NCI-H524 (cell line): ENCODE measurements around the gene SKAP1.
A peak's percentile ranks its signal among the peaks of the same experiment; 100 is the strongest.

Source experiments
- DNase-seq, 2 experiments: peaks; one replicate each; lab custom pipeline; 2025; lab: John Stamatoyannopoulos, UW

The SKAP1 gene

DNA sequence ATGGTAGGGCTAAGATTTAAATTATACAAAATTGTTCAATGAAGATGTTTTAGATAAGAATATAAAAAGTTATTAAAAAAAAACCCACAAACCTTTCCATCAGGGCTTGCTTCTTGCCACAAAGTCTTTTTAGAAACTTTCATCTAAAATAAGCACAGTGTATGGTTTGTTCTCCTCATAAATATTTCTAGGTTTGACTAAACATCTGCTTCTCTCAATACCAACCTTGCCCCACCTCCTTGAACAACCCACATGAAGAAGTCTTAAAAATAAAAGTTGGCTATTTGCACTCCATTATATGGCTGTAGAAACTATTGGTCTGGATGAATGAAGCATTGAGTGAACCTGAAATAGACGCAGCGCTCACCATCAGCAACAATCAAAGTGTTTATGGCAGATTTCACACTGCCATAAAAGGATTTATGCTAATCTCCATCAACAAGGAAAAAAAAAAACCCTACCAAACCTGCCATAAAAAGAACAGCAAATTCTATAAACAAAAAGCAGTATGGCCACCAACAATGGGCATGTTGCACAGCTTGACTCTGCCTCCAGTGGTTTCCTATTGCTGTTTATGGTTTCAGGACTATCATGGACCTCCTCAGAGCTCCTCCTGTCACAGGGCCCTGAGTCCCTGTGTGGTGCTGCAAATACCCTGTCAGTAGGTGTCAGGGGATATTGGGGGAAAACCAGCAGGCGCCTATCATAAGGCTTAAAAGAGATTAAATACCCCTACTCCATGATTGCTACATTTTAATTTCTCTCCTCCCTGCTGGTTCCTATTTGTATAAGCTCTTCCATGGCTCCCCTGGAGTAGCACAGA, 284.8 kb downstream of the SKAP1 start:
- DNase-seq = peak in 1 of 2 experiments; percentile 15

DNA sequence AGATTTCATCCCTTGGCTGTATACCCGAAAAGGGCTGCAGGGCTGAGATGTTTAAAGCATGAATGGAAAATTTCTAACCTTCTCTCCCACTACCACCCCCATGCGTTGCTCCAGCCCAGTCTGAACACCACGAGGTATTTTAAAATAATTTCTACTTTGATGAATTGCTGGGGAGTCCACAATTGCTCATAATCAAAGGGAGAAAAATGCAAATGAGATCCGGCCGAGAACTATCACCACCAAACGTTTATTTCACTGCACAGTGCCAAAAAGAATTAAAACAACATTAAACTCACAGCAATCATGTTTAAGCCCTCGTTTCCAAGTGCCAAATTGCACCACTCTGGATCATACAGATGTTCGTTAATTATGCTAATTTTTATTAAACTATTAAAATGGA, 285.8 kb downstream of the SKAP1 start:
- DNase-seq = no peak

DNA sequence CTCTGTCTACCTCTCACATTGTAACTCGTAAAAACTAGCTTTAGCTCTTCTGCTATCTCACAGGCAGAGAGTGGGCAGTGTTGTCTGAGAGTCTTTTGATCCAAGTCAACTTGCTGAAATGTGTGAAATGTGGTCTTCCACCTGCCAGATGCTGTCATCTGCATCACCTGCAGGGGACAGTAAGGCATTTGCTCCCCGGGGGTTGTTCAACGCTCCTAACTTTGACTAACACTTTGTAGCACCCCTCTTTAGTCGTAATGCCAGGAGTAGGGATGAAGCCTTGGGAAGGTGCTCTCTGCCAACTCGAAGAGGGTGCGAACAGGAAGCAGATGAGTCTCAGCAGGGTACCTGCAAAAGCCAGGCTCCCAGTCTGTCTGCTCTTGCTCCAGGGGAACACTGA, 286.4 kb downstream of the SKAP1 start:
- DNase-seq = no peak

DNA sequence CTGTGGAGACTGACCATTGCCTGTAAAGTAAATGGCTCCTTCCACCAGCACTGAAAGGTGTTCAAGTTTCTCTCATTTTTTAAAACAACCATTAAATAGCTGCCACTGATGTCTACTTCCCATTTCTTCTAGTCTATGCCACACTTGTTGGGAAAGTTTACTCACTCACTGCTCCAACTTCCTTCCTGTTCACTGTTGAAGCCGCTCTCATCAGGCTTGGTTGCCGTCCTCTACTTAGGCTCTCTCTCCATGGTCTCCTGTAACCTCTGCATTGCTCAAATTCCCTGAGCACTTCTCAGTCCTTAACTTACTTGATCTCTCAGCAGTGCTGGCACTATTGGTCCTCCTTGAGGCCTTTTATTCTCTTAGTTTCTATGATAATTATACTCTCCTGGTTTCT, 290.1 kb downstream of the SKAP1 start:
- DNase-seq = no peak

DNA sequence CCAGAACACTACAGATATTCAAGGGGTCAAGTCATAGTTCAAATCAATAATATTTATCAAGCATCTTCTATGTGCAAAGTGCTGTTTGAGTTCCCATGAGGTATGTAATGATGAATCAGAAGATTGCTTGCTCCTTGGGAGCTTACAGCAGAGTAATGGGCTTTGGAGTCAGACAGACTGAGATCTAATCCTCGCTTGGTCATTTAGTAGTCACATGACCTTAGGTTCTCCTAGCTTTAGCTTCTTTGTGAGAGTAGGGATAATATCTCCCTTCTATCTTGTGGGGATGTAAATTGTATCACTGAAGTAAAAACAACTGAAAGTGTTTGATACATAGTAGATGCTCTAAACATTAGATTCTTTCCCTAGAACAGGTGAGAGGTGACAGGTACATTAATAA, 292.4 kb downstream of the SKAP1 start:
- DNase-seq = peak in 1 of 2 experiments; percentile 20

DNA sequence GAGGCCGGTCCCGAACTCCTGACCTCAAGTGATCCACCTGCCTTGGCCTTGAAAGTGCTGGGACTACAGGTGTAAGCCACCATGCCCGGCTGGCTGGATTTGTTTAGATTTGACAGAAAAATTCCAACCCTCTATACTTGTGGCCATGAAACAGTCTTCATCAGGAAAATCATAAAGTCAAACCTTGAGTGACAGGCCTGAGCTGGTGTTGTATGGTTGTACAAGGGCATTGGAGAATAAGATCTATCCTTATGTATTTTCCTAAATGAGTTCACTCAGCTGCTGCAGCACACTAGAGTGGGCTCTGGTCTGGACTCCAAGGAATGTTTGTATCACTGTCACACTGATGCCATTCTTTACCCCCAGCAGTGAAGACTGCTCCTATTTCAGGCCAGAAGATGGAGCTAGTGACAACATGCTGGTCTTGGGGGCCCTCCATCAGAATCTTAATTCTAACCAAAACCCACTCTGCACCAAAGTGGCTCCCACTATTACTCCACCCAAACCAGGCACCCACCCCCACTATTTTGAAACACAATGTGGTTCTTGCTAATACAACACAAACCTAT, 295.0 kb downstream of the SKAP1 start:
- peak in 1 of 2 experiments; percentile 25 for DNase-seq

DNA sequence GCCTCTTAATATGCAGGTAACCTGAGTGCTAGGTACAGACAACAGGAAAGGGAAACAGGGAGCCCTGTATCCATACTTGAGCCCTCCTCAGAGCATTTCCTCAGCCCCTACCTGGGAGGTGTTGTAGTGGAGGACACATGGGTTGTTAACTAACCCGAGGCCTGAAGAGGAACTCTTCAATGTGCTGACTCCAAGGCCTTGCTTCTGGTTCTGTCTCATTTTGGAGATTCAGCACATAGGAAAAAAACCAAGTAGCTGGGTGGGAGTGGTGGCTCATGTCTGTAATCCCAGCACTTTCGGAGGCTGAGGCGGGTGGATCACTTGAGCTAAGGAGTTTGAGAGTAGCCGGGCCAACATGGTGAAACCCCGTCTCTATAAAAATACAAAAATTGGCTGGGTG, 297.6 kb downstream of the SKAP1 start:
- DNase-seq = no peak

DNA sequence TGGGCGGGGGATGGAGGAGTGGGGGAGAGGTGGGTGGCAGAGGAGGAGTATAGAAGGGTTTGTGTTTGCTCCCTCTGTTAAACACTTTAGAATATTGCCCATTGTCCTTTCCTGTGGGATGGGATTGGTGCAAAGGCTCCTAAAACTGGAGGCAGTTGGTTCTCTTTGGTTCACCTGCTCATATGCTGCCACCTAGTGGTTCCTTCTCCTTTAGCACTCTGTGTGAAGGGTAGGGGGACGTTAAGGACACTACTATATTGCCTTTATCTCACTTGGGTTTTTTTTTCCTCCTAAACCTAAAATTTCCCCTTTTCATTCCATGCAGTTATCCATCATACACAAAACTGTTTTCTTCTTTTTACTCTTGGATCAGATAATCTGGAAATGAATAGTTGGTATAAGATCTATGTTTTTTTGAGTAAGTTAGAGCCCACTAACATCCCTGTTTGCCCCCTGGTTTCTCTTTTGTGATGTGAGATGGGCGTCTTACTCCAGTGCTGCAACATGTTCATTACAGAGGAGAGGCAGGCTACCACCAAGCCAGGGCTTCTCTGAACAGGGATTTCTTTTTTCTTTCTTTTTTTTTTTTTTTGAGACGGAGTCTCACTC, 298.7 kb downstream of the SKAP1 start:
- DNase-seq = peak; percentile 85 to 86

DNA sequence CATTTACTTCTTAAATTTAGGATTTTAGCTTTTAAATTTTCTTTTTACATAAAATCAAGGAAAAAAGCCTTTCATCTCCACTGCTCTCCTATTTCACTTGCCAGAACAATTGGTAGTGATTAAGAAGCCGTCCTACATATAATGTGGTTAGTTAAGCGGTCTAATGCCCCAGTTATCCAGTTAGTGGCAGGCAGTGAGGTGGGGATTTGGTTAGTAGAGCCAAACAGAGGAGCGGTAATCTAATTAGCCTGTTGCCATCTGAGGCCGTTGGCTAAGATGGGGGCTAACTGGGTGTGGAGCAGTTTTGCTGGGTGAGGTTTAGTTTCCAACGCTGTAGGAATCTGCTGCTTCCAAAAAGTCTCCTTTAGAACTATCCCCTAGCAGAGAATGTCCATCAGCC, 300.0 kb downstream of the SKAP1 start:
- DNase-seq = peak; percentile 63 to 81

DNA sequence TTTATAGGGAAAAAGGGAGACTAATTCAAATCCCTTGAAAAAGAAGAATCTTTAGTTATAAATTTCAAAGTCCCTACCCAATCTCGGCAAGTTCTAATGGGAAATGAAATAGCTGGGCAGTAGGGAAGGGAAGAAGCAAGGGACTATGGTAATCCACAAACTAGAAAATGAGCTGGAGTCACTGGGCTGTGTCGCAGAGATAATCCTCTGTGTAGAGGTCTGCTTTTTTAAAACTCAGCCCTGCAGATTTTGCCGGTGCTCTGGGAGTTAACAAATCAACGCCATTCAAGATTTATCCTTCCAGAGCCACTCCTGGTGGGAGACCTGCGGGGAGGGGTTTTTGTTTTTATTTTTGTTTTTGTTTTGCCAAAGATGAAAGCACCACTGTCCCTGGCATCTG, 301.6 kb downstream of the SKAP1 start:
- DNase-seq = peak; percentile 35 to 73

DNA sequence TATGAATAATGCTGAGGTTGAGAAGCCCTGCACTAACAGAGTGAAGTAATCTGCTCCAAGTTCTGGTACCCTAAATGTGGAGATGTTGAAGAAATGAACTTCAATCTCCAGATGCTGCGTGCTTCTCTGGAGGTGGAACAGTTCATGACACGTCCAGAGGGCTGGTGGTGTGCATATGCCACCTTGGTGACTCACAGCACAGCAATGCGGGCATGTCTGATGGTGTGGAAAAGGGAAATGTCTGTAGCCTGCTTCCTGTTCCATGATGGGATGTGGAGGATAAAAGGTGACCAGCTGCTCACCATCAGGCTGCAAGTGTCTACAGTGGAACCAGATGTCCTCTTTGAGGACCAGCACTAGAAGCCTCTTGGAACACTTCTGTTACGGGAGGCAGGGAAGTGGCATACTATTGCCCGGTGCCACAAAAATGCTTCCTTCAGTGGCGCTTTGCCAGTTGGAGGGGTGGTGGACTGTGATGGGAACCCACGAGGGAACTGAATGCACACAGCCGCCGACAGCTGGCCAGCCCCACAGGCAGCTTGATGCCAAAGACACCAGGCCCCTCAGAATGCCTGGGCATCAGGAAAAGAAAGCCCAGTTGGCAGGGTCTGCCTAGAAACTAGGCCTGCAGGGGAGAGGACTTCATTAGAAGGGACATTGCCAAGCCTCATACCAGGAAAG, 302.5 kb downstream of the SKAP1 start:
- DNase-seq = peak; percentile 92 to 93

DNA sequence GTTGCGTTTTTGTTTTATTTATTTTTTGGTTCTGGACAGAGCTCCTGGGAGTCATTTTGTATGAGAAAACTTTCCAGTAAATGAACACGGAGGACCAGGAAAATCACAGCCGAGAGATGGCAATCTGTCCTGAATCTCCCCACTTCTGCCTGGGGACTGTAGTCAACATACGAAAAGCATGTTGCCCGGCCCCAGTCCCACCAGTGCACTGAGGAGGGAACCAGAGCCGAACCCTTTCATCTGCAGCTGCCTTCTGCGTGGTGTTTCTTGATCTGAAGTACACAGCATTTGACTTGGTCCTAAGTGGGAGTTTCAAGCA, 303.5 kb downstream of the SKAP1 start:
- no peak for DNase-seq

DNA sequence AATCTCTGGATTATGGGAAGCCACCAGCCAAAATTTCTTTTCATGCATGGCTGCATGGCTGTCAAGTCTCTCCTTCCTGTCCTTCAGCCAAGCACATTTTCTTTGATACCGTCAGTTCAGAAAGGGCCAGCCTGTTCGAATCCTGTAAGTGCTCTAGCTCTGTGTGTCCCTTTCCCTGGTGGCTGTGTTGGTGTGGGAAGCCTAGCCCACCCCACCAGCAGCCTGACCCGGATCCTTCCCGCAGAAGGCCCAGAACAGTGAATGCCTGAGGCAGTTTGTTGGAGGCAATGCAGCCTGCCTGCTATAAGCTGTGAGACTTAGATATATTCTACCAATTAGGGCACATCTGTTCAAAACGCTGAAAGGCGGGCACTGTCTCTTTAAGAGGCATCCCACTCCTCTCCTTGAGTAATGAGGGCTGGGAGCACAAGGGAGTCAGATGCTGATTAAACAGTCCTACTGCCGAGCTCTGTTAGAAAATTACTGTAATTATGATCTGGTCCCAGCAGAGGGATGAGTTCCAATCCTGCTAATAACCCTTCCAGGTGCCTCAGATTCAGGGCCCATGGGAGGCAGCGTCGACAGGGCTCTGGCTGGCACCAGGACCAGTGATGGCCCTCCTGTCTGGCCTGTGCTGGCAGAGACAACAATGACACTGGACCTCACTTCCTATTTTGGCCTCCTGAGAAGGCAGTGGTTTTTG, 304.0 kb downstream of the SKAP1 start:
- peak in 1 of 2 experiments; percentile 45 for DNase-seq

DNA sequence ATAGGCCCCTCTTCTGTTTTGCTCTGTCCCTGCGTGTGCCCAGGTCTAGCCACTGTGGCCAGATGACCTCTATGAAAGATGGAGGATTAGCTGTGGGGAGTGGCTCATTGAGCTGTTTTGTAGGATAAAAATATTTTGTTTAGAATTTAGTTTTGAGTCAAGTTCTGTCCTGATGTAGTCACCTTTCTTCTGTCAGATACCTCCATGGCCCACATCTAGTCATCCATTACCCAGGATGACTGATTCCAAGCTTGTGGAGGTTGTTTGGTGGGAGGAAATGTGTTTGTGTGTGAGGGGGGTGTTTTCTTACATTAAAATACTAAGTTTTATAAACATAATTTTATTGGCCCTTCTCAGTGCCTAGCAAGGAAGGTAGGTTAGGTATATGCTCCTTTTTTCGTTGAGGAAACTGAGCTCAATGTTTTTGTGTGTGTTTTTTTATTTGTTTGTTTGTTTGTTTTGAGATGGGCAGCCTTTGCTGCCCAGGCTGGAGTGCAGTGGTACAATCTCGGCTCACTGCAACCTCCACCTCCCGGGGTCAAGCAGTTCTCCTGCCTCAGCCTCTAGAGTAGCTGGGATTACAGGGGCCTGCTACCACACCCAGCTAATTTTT, 306.1 kb downstream of the SKAP1 start:
- DNase-seq = no peak

DNA sequence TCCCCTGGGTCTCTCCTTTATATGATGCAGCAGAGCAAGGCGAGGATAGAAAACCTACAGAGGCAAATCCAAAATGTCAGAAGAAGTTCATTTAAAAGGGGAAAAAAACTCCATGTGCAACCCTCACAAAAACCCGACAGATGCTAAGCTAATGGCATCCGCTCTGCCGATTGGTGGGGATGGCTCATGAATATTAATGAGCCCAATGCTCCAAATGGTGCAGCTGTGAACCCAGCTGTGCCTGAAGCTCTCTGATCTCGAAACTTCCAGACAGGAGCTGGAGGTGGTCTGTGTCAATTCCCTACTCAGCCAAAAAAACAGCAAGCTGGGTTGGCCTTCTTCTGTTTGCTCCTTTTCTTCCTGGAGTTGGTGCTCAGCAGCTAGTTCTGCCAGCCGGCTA, 306.9 kb downstream of the SKAP1 start:
- DNase-seq = peak; percentile 76 to 94

DNA sequence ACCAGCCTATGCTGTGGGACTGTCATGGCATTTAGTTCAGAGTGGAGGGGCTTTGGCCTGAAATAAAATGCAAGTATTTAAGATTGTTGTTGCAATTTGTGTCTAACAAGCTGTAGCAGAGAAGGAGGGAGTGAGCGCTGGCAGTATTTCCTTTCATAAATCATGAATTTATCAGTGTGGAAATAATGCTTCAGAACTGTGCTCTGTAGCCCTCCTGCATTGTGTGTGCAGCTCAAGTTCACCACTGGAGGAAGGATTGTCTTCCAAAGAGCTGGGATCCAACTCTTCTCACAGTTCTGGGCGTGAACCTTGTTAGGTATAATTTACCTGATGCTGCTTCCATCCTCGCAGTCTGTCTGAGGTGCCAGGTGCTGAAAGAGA, 307.4 kb downstream of the SKAP1 start:
- no peak for DNase-seq

DNA sequence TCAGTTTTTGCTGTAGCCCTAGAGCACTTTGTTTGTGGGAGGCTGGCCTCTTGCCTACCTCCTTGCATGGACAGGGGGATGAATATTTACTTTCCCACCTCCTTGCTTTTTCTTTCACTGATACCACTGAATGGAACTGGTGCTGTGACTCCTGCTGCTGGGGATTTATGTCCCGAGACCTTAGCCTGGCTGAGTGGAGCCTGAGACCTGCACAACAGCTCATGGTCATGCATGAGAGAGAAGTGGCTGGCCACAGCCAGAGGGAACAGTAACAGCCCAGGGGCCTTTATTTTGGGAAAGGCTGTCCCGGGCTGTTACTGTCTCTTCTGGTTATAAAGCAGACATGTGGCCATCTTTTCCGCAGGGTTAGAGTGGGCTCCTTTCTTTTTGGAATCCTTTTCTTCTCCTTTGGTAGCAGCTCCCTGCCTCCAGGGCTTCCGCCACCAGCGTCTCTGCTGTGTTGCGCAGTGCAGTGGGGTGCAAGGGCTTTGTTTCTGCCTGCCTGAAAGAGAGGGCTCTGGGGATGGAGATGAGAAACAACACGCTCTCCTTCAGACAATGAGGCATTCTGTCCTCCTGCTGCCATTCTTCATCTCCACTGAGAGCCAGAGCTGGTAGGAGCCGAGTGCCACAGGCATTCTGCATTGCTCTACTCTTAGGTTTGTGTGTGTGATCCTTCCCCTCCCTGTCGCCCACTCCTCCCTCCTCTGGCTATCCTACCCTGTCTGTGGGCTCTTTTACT, 307.9 kb downstream of the SKAP1 start:
- DNase-seq = no peak

DNA sequence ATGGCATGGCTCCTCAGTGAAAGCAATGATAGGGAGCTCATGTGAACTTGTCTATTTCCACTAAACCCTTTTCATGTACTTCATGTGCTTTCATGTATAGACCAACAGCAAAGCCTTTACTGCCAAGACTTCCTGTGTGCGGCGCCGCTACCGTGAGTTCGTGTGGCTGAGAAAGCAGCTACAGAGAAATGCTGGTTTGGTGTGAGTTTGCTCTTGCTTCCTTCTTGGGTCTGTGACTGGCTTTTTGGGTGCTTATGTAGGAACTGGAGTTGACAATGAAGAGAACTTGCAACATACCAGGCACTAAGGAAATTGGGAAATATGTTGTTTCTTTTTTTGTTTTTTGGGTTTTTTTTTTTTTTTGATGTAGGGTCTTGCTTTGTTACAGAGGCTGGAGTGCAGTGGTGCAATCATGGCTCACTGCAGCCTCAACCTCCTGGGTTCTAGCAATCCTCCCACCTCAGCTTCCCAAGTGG, 316.8 kb downstream of the SKAP1 start:
- no peak for DNase-seq

DNA sequence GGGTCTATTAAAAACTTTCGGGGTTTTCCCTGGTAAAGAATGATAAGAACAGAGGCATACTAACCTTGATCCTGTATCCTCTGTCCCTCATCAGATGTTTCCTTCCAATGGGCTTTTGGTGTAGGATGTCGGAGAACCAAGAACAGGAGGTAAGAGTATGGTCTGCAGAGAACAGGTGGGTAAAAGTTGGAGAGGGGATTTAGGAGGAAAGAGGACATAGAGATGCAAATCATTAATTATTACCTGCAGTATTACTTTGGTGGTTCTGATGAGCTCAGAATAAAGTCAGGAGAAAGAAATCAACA, 318.1 kb downstream of the SKAP1 start:
- DNase-seq = no peak

DNA sequence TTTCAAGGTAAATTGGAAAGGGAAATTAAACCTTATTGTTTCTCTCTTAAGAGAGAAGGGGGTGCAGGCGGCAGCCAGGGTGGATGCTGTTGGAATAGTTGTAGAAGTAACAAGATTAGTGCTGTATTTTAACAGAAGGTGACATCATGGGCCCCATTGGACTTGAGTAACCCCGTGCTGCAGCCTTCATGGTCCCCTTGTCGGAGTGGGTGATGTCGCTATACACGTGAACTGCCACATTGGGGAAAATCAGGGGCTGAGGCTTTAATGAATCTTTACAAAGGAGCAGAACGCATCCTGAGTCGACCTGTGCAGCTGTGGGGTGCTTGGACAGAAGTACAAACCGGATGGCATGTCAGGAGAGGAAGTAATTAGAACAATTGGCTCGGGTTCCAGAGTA, 319.3 kb downstream of the SKAP1 start:
- DNase-seq = no peak
